ENCODE results near the gene TSSK2. TPM values are rescaled to one million over a fixed set of nuclear protein-coding genes. Genes with fewer than 3 reads are reported as not detected.
"Not testable (repeated sequence)": the region's sequence is repeated elsewhere in the genome, so short reads cannot be mapped to it uniquely, and the experiment has no call there.

Gene TSSK2
- total RNA-seq (under 1 TPM in 1 of 4 donors, not detected in 3; 0.32 TPM), polyA plus RNA-seq (under 1 TPM; 0.14 to 0.32 (median 0.23) TPM)
- long read RNA-seq, donor 1 = 0 reads
- long read RNA-seq, donor 2 = 0 reads

- Histone ChIP-seq H3K36me3 (ENCODE audit: insufficient read depth in 1 of 2, low read depth in 1 of 2) (peaks cover 4 to 49% of the 10 kb centered on the region in 2 donors), H3K9me3 (no peaks in the 10 kb centered on the region), H3K27me3 (ENCODE audit: insufficient read depth in 3 of 3, low read length in 2 of 3) (no peaks in the 10 kb centered on the region), H3K27ac (no peak within 1 kb of the TSS), H3K4me1 (no peaks in the 10 kb centered on the region), H3K4me3 (no peak within 1 kb of the TSS)
- no peak for DNase-seq
- no peak for ATAC-seq
- 80 to 84% (median 82%) methylated on average over 27 of the region's 27 CpGs for WGBS, 3 donors
- intact Hi-C loops (cut with DNase I) = no loop called here
- TF ChIP-seq CTCF (IDR thresholded peaks at IDR 0.05) = no peak
These were observed at the start of gene TSSK2 for GRCh38 chr22:19130959-19131684. Gene TSSK2 (plus strand): TSS chr22:19131308. CDS start chr22:19131400, 92 bp downstream.

- DNase-seq (no peak), ATAC-seq (no peak)
- TF ChIP-seq CTCF (IDR thresholded peaks at IDR 0.05) = no peak
- H3K27ac ChIP-seq = no peak overlapping the region
- intact Hi-C loops (cut with DNase I) = no loop called here
- H3K4me1 ChIP-seq = peaks cover 14% of the 10 kb centered on the region
- 85 to 90% (median 89%) methylated on average over 3 of the region's 3 CpGs for WGBS, 3 donors
- H3K36me3 ChIP-seq (ENCODE audit: insufficient read depth in 1 of 2, low read depth in 1 of 2) = peaks cover 0 to 21% of the 10 kb centered on the region in 2 donors
- no peaks in the 10 kb centered on the region for H3K27me3 ChIP-seq (ENCODE audit: insufficient read depth in 3 of 3, low read length in 2 of 3)
- H3K9me3 ChIP-seq = no peaks in the 10 kb centered on the region
- H3K4me3 ChIP-seq = no peak overlapping the region
These were observed 49.8 kb upstream of the TSSK2 start for GRCh38 chr22:19081351-19081750.

- ATAC-seq (no peak), DNase-seq (no peak)
- TF ChIP-seq CTCF (IDR thresholded peaks at IDR 0.05) = no peak
- Histone ChIP-seq H3K9me3 (no peaks in the 10 kb centered on the region), H3K27ac (no peak overlapping the region), H3K4me1 (peaks cover 22% of the 10 kb centered on the region), H3K27me3 (ENCODE audit: insufficient read depth in 3 of 3, low read length in 2 of 3) (no peaks in the 10 kb centered on the region), H3K4me3 (no peak overlapping the region), H3K36me3 (ENCODE audit: insufficient read depth in 1 of 2, low read depth in 1 of 2) (peaks cover 0 to 21% of the 10 kb centered on the region in 2 donors)
- intact Hi-C loops (cut with DNase I) = no loop called here
- WGBS, 3 donors = 66 to 73% (median 68%) methylated on average over 3 of the region's 3 CpGs
These were observed 49.0 kb upstream of the TSSK2 start for GRCh38 chr22:19082101-19082500.

GRCh38 chr22:19082793-19083192, 48.3 kb upstream of the TSSK2 start:
- intact Hi-C loops (cut with DNase I) = no loop called here

GRCh38 chr22:19084126-19084525, 47.0 kb upstream of the TSSK2 start:
- peaks cover 31% of the 10 kb centered on the region for H3K4me1 ChIP-seq
- H3K9me3 ChIP-seq; intact Hi-C loops (cut with DNase I); H3K27ac ChIP-seq; ATAC-seq; H3K4me3 ChIP-seq; H3K27me3 ChIP-seq (ENCODE audit: insufficient read depth in 3 of 3, low read length in 2 of 3); DNase-seq: not testable (repeated sequence)
- peaks cover 0 to 32% of the 10 kb centered on the region in 2 donors for H3K36me3 ChIP-seq (ENCODE audit: insufficient read depth in 1 of 2, low read depth in 1 of 2)
- 88 to 99% (median 97%) methylated on average over 17 to 25 of the region's 30 CpGs for WGBS, 3 donors

More at GRCh38 chr22:19082793-19083192, 48.3 kb upstream of the TSSK2 start:
- Histone ChIP-seq H3K27ac (no peak overlapping the region), H3K27me3 (ENCODE audit: insufficient read depth in 3 of 3, low read length in 2 of 3) (no peaks in the 10 kb centered on the region), H3K4me1 (peaks cover 28% of the 10 kb centered on the region), H3K9me3 (no peaks in the 10 kb centered on the region), H3K4me3 (no peak overlapping the region), H3K36me3 (ENCODE audit: insufficient read depth in 1 of 2, low read depth in 1 of 2) (peaks cover 0 to 21% of the 10 kb centered on the region in 2 donors)
- WGBS, 3 donors = 82 to 95% (median 95%) methylated on average over 13 of the region's 13 CpGs
- no peak for TF ChIP-seq CTCF (IDR thresholded peaks at IDR 0.05)
- DNase-seq = no peak
- no peak for ATAC-seq

GRCh38 chr22:19084586-19084985, 46.5 kb upstream of the TSSK2 start:
- H3K27ac ChIP-seq; H3K27me3 ChIP-seq (ENCODE audit: insufficient read depth in 3 of 3, low read length in 2 of 3); H3K4me3 ChIP-seq; intact Hi-C loops (cut with DNase I); H3K9me3 ChIP-seq; ATAC-seq; DNase-seq: not testable (repeated sequence)
- WGBS, 3 donors = 92 to 96% (median 94%) methylated on average over 5 to 26 of the region's 32 CpGs
- H3K36me3 ChIP-seq (ENCODE audit: insufficient read depth in 1 of 2, low read depth in 1 of 2) = peaks cover 0 to 28% of the 10 kb centered on the region in 2 donors
- peaks cover 31% of the 10 kb centered on the region for H3K4me1 ChIP-seq

All from psoas muscle (tissue), 8 donors.